B cell (primary cell): Measurements from ENCODE around the gene RAB24. TPM values are rescaled to one million over a fixed set of nuclear protein-coding genes. Genes with fewer than 3 reads are reported as not detected.

Experiments
- ATAC-seq: fragments of 200-7000 bp; cut with Tn5 transposase; one replicate; pipeline ENCODE4 v1.10.0; 2021; ENCODE audit warnings: low read depth, mild to moderate bottlenecking, moderate number of reproducible peaks, moderate library complexity
- CTCF ChIA-PET: fragments of 350-600 bp; sonication (Branson Sonifier 250); formaldehyde crosslinking; loops from one replicate; lab custom pipeline; 2021; ENCODE audit warnings: antibody characterized with exemption, inconsistent platforms; lab: Charles Lee
- POLR2A ChIA-PET: fragments of 350-600 bp; sonication (Branson Sonifier 250); formaldehyde crosslinking; loops from one replicate; lab custom pipeline; 2021; ENCODE audit warnings: antibody characterized with exemption; lab: Charles Lee
- DNase-seq: peaks from one replicate; pipeline ENCODE4 v3.0.0; 2013
- H2AFZ ChIP-seq: 2 replicates; pipeline ENCODE4 v1.6.1; 2012; ENCODE audit warnings: mild to moderate bottlenecking, low read depth, low read length; ENCODE audit not compliant: insufficient read depth, poor library complexity, severe bottlenecking
- H3K27ac ChIP-seq, 2 donors: 1 replicate in 1 of 2; 2 replicates in 1 of 2; pipeline ENCODE4 v1.5.1; 2012 to 2013; ENCODE audit warnings: low read length in 2 of 2, mild to moderate bottlenecking in 2 of 2, moderate library complexity in 1 of 2
- H3K27me3 ChIP-seq, 4 experiments: fragments of 200-600 bp in 1 of 4; sonication (generic) in 1 of 4; replicated peaks in 1 of 4; 1 replicate in 2 of 4; 2 replicates in 2 of 4; pipeline versions ENCODE4 v1.6.1 to v1.7.0; 2013 to 2016; ENCODE audit warnings: low read length in 3 of 4, mild to moderate bottlenecking in 2 of 4, mixed read lengths in 1 of 4, moderate library complexity in 1 of 4; ENCODE audit not compliant: insufficient read depth in 4 of 4, control insufficient read depth in 3 of 4; ENCODE audit errors: control extremely low read depth in 1 of 4
- H3K36me3 ChIP-seq, 2 experiments: replicated peaks in 1 of 2; 1 replicate in 1 of 2; 2 replicates in 1 of 2; pipeline versions ENCODE4 v1.6.1 to v1.7.1; 2013; ENCODE audit warnings: low read length in 1 of 2; ENCODE audit not compliant: insufficient read depth in 2 of 2, control insufficient read depth in 1 of 2; ENCODE audit errors: control extremely low read depth in 1 of 2, extremely low read depth in 1 of 2
- H3K4me1 ChIP-seq, 2 donors: fragments of 200-600 bp in 1 of 2; sonication (generic) in 1 of 2; 1 replicate in 1 of 2; 2 replicates in 1 of 2; pipeline versions ENCODE4 v1.5.1 to v1.6.1; 2013 to 2017; ENCODE audit warnings: low read length in 2 of 2; ENCODE audit not compliant: control insufficient read depth in 2 of 2, insufficient read depth in 2 of 2
- H3K4me2 ChIP-seq: replicated peaks from 2 replicates; pipeline ENCODE3; 2012; ENCODE audit warnings: mild to moderate bottlenecking, low read depth, low read length; ENCODE audit not compliant: poor library complexity, severe bottlenecking
- H3K4me3 ChIP-seq, 5 experiments: fragments of 200-600 bp in 1 of 5; sonication (generic) in 1 of 5; 1 replicate in 3 of 5; 2 replicates in 2 of 5; pipeline versions ENCODE4 v1.5.1 to v1.7.0; 2011 to 2016; ENCODE audit warnings: low read length in 4 of 5, mild to moderate bottlenecking in 4 of 5, low read depth in 2 of 5, control low read depth in 1 of 5, moderate library complexity in 1 of 5; ENCODE audit not compliant: insufficient read depth in 1 of 5; ENCODE audit errors: control extremely low read depth in 1 of 5, extremely low read depth in 1 of 5
- H3K79me2 ChIP-seq: fragments of 200-600 bp; sonication (generic); one replicate; pipeline ENCODE4 v1.6.0; 2016; ENCODE audit warnings: low read length; ENCODE audit not compliant: control insufficient read depth, insufficient read depth
- H3K9ac ChIP-seq: fragments of 200-600 bp; sonication (generic); 2 replicates; pipeline ENCODE4 v1.6.1; 2017; ENCODE audit warnings: mild to moderate bottlenecking, low read length, moderate library complexity
- H3K9me3 ChIP-seq, 3 donors: one replicate each; pipeline versions ENCODE4 v1.6.1 to v1.7.1; 2013; ENCODE audit warnings: low read length in 2 of 3; ENCODE audit not compliant: control insufficient read depth in 2 of 3, insufficient read depth in 1 of 3; ENCODE audit errors: control extremely low read depth in 1 of 3
- H4K20me1 ChIP-seq: 2 replicates; pipeline ENCODE4 v1.6.0; 2012; ENCODE audit warnings: mild to moderate bottlenecking, low read length; ENCODE audit not compliant: insufficient read depth, control insufficient read depth, poor library complexity, severe bottlenecking
- H3K27ac Mint-ChIP-seq: one replicate; pipeline ENCODE4 v1.8.0; 2021; ENCODE audit warnings: mixed read lengths
- H3K27me3 Mint-ChIP-seq: one replicate; pipeline ENCODE4 v1.8.0; 2021; ENCODE audit warnings: mixed read lengths
- H3K4me1 Mint-ChIP-seq: one replicate; pipeline ENCODE4 v1.8.0; 2021; ENCODE audit warnings: mixed read lengths
- H3K4me3 Mint-ChIP-seq: one replicate; pipeline ENCODE4 v1.8.0; 2021; ENCODE audit warnings: mixed read lengths
- H3K9me3 Mint-ChIP-seq: one replicate; pipeline ENCODE4 v1.8.0; 2022; ENCODE audit warnings: mixed read lengths; ENCODE audit not compliant: insufficient read depth
- CTCF ChIP-seq: fragments of 200-600 bp; IDR thresholded peaks from one replicate; pipeline ENCODE4 v1.8.0; 2022; ENCODE audit warnings: antibody characterized with exemption, mild to moderate bottlenecking
- EZH2 ChIP-seq: IDR thresholded peaks from 2 replicates; pipeline ENCODE4 v1.6.1; 2012; ENCODE audit warnings: borderline replicate concordance, low read depth, mild to moderate bottlenecking, moderate library complexity, low read length; ENCODE audit not compliant: insufficient read depth, poor library complexity, severe bottlenecking
- WGBS: methylation state at CpG from one replicate; pipeline ENCODE4 v1.1.5; 2013; ENCODE audit warnings: missing lambda C conversion rate; ENCODE audit not compliant: insufficient coverage; 5-methylcytosine and 5-hydroxymethylcytosine counted together
- intact Hi-C: fragments of 100-400 bp; cut with micrococcal nuclease; formaldehyde crosslinking; loops from one replicate; pipeline ENCODE4 v1.10.0; 2022
- polyA plus RNA-seq: library from polyadenylated mRNA; depleted of rRNA; stranded (reverse); fragments of >200 nt; gene quantifications from 2 replicates; pipeline ENCODE4 v1.2.3, GENCODE V29; 2012
- total RNA-seq, 2 donors: library from RNA; stranded (reverse); fragments of 120-200 nt in 1 of 2; gene quantifications; 1 replicate in 1 of 2; 2 replicates in 1 of 2; pipeline versions ENCODE4 v1.2.3 to v1.2.4, GENCODE V29; 2013 to 2022

RAB24 gene
- total and polyA plus RNA-seq, 2 donors (not counting 1 experiment from before 2014, with no cell fraction given) = 38.3 to 147 TPM

DNA sequence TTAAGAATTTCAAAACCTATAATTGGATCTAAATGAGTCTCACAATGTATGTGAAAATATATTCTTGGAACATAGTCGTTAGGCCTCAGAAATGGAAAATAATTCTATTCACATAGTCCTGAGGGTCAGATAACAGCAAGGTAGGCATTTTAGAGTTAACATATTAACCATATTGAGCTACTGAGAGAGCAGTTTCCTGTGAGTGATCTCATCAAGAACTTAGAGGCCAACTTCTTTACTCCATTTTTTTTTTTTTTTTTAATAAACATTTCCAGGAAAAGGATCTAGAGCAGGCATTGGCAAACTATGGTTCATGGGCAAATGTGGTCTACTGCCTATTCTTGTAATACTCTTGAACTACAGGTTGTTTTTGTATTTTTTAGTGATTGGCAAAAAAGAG lies 26.6 kb downstream of the RAB24 start:
- no peaks in the 10 kb centered on the region for H3K79me2 ChIP-seq
- no peak overlapping the region for H3K4me2 ChIP-seq
- Mint-ChIP-seq H3K4me3 (no peak overlapping the region), H3K4me1 (no peaks in the 10 kb centered on the region), H3K9me3 (no peaks in the 10 kb centered on the region), H3K27ac (no peak overlapping the region), H3K27me3 (no peaks in the 10 kb centered on the region)
- intact Hi-C loops = no loop called here
- WGBS = no CpG with 5 or more reads among the region's 1 CpG
- H3K9ac ChIP-seq = no peak overlapping the region
- ChIA-PET POLR2A (no interaction called here), CTCF (interaction anchor here (0.8 kb wide), 1 partner anchor 255 kb away, joined by 3 read pairs; the partner anchor contains the start of gene ZNF346)
- peaks cover 9 to 70% of the 10 kb centered on the region in 2 experiments for H3K36me3 ChIP-seq
- DNase-seq (no peak), ATAC-seq (no peak)
- H3K4me3 ChIP-seq = no peak overlapping the region
- H2AFZ ChIP-seq = no peak overlapping the region
- no peaks in the 10 kb centered on the region for H3K27me3 ChIP-seq
- no peaks in the 10 kb centered on the region for H4K20me1 ChIP-seq
- peaks cover 0 to 10% (median 0%) of the 10 kb centered on the region in 3 donors for H3K9me3 ChIP-seq
- no peak overlapping the region for H3K27ac ChIP-seq
- TF ChIP-seq EZH2 = no peak
- TF ChIP-seq CTCF = no peak
- H3K4me1 ChIP-seq = no peaks in the 10 kb centered on the region

GRCh38 chr5:177275883-177276282 lies 27.6 kb downstream of the RAB24 start:
- ATAC-seq (no peak), DNase-seq (no peak)
- peaks cover 0 to 10% (median 0%) of the 10 kb centered on the region in 3 donors for H3K9me3 ChIP-seq
- no peak overlapping the region for H3K4me2 ChIP-seq
- no peaks in the 10 kb centered on the region for H3K4me1 Mint-ChIP-seq
- peaks cover 5 to 68% of the 10 kb centered on the region in 2 experiments for H3K36me3 ChIP-seq
- POLR2A ChIA-PET = no interaction called here
- no peak overlapping the region for H3K27ac Mint-ChIP-seq
- no peak overlapping the region for H3K9ac ChIP-seq
- H3K27me3 Mint-ChIP-seq = no peaks in the 10 kb centered on the region
- no peaks in the 10 kb centered on the region for H4K20me1 ChIP-seq
- no peak overlapping the region for H3K27ac ChIP-seq
- peaks cover 2% of the 10 kb centered on the region for H3K79me2 ChIP-seq
- no peaks in the 10 kb centered on the region for H3K9me3 Mint-ChIP-seq
- H3K4me3 Mint-ChIP-seq = no peak overlapping the region
- no peaks in the 10 kb centered on the region for H3K4me1 ChIP-seq
- no peak overlapping the region for H2AFZ ChIP-seq
- intact Hi-C loops = no loop called here
- no peaks in the 10 kb centered on the region for H3K27me3 ChIP-seq
- TF ChIP-seq EZH2 (no peak), CTCF (no peak)
- CTCF ChIA-PET = interaction anchor here (0.6 kb wide), 1 partner anchor 155 kb away, joined by 3 read pairs; no protein-coding TSS in a partner anchor
- no peak overlapping the region for H3K4me3 ChIP-seq
- 100% methylated on average over 3 of the region's 6 CpGs for WGBS
